GM10248 (cell line): ENCODE measurements around the gene ERVK3-1.

Experiments
- CTCF ChIA-PET: fragments of 300-600 bp; sonication (Branson Sonifier 250); formaldehyde crosslinking; extraction: SDS; loops from one replicate; lab custom pipeline; 2021; ENCODE audit warnings: antibody characterized with exemption; lab: Yijun Ruan, JAX
- POLR2A ChIA-PET: fragments of 350-650 bp; sonication (Branson Sonifier 250); formaldehyde crosslinking; extraction: SDS; loops from one replicate; lab custom pipeline; 2020; ENCODE audit warnings: antibody characterized with exemption; lab: Yijun Ruan, JAX
- DNase-seq: peaks from one replicate; pipeline ENCODE4 v3.0.0; 2012; ENCODE audit errors: extremely low spot score
- CTCF ChIP-seq: IDR thresholded peaks from 2 replicates; pipeline ENCODE4 v1.5.1; 2012; ENCODE audit warnings: mild to moderate bottlenecking, low read depth; ENCODE audit errors: extremely low read depth, missing control alignments, control extremely low read depth

The ERVK3-1 gene

GRCh38 chr19:58278541-58279041 is 26.6 kb upstream of the ERVK3-1 start, which contains the start of gene ZNF8:
TSS of gene ZNF8 (plus strand) at chr19:58278955. CDS start at chr19:58279082, 127 bp downstream.
- CTCF ChIA-PET = interaction anchor here (1.2 kb wide), 1 partner anchor 241 kb away, joined by 3 read pairs; the partner anchor contains the start of gene ZBTB45
- peak; percentile 2 for TF ChIP-seq CTCF
- DNase-seq = peak; percentile 100
- POLR2A ChIA-PET = interaction anchor here (0.6 to 1.0 kb wide), 2 partner anchors 10 to 17 kb away, joined by 3 read pairs; no protein-coding TSS in a partner anchor

GRCh38 chr19:58279042-58279924 is 25.9 kb upstream of the ERVK3-1 start:
- ChIA-PET POLR2A (interaction anchor here (0.6 to 1.0 kb wide), 3 partner anchors 10 to 80 kb away, joined by 3 to 4 read pairs (median 3); no protein-coding TSS in a partner anchor), CTCF (interaction anchor here (1.0 to 1.3 kb wide), 3 partner anchors 28 to 241 kb away, joined by 3 to 4 read pairs (median 3); partner anchors contain the start of gene ZBTB45)
- DNase-seq = peak; percentile 55

GRCh38 chr19:58279925-58280316 is 25.3 kb upstream of the ERVK3-1 start:
- DNase-seq = no peak
- ChIA-PET POLR2A (no interaction called here), CTCF (interaction anchor here (1.0 to 1.3 kb wide), 2 partner anchors 27 to 68 kb away, joined by 3 to 4 read pairs; no protein-coding TSS in a partner anchor)
- TF ChIP-seq CTCF = no peak

More at GRCh38 chr19:58279042-58279924, 25.9 kb upstream of the ERVK3-1 start:
- no peak for TF ChIP-seq CTCF

- POLR2A ChIA-PET = no interaction called here
Observed at GRCh38 chr19:58284199-58284598, 21.0 kb upstream of the ERVK3-1 start.

GRCh38 chr19:58291943-58292342 is 13.2 kb upstream of the ERVK3-1 start:
- no peak for DNase-seq
- CTCF ChIA-PET = no interaction called here
- POLR2A ChIA-PET = no interaction called here
- TF ChIP-seq CTCF = no peak

More at GRCh38 chr19:58284199-58284598, 21.0 kb upstream of the ERVK3-1 start:
- CTCF ChIA-PET = no interaction called here
- TF ChIP-seq CTCF = no peak
- no peak for DNase-seq

- CTCF ChIA-PET = no interaction called here
Observed at GRCh38 chr19:58294743-58295374, 10.3 kb upstream of the ERVK3-1 start.

More at GRCh38 chr19:58294743-58295374, 10.3 kb upstream of the ERVK3-1 start:
- POLR2A ChIA-PET = no interaction called here
- no peak for TF ChIP-seq CTCF
- no peak for DNase-seq
